HG03342 (cell line): Measurements from ENCODE around the gene GYS2.

Experiments
- ATAC-seq: cut with Tn5 transposase; IDR thresholded peaks from one replicate; pipeline ENCODE4 v1.9.1; 2021; ENCODE audit warnings: mild to moderate bottlenecking, moderate library complexity; ENCODE audit not compliant: unreplicated experiment

The GYS2 gene

GRCh38 chr12:21509768-21510167 is 94.9 kb downstream of the GYS2 start:
- peak; percentile 91 for ATAC-seq

DNA sequence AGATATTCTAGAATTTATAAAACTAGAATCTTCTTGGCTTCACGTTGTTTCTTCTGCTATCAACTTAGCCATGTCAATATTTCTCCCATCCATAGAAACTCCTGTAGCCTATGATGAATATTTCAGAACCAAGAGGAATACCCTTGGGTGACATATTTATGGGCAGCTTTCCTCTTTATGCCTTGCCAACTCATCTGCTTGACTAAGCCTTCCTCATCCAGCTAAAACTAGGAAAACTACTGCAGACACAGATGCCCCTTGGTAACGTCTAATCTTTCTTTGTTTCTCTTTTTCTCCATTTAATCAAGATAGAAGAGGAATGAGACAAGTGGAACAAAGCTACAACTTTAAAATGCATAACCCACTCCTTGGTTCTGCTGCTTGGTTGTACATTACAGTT is 96.8 kb downstream of the GYS2 start:
- no peak for ATAC-seq

GRCh38 chr12:21505888-21506287 is 98.8 kb downstream of the GYS2 start:
- ATAC-seq: no peak

GRCh38 chr12:21502872-21503271 is 101.8 kb downstream of the GYS2 start:
- no peak for ATAC-seq

- ATAC-seq: no peak
Observed at GRCh38 chr12:21502164-21502496, 102.5 kb downstream of the GYS2 start.

- peak; percentile 98 for ATAC-seq
Observed at GRCh38 chr12:21501258-21502163, 103.1 kb downstream of the GYS2 start, which contains the start of the genes GOLT1B and RECQL. TSS of gene GOLT1B (plus strand) at chr12:21501789. CDS start at chr12:21501924, 135 bp downstream. TSS of gene RECQL (minus strand) at chr12:21501635. CDS start at chr12:21499570, 2,065 bp downstream.

GRCh38 chr12:21500786-21501257 is 103.8 kb downstream of the GYS2 start:
- no peak for ATAC-seq

DNA sequence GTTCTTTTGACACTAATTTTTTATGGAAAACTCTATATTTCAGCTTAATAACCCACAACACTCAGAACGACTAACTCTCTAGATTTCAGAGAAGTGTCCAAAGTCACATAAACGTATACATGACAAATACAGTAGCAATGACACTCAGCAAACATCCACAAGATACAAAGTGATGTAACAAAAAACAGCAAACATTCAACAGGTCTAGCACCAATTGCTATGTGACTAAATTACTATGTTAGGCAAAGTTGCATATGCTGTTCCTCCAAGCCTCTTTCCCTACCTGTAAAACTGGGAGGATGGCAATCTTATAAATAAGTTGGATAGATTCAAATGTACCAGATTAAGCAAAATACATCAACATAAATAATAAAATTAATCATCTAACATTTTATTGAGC is 104.9 kb downstream of the GYS2 start:
- no peak for ATAC-seq
